GM19328 (cell line): ENCODE results near the gene ANP32A.

ENCODE experiments used
- ATAC-seq: cut with Tn5 transposase; IDR thresholded peaks from one replicate; pipeline ENCODE4 v1.9.1; 2021; ENCODE audit warnings: mild to moderate bottlenecking, moderate library complexity; ENCODE audit not compliant: unreplicated experiment

The ANP32A gene

GRCh38 chr15:68784206-68784605 is 36.5 kb downstream of the ANP32A start:
- no peak for ATAC-seq

- ATAC-seq, result no peak
Observed at GRCh38 chr15:68783226-68784058, 37.3 kb downstream of the ANP32A start.

DNA sequence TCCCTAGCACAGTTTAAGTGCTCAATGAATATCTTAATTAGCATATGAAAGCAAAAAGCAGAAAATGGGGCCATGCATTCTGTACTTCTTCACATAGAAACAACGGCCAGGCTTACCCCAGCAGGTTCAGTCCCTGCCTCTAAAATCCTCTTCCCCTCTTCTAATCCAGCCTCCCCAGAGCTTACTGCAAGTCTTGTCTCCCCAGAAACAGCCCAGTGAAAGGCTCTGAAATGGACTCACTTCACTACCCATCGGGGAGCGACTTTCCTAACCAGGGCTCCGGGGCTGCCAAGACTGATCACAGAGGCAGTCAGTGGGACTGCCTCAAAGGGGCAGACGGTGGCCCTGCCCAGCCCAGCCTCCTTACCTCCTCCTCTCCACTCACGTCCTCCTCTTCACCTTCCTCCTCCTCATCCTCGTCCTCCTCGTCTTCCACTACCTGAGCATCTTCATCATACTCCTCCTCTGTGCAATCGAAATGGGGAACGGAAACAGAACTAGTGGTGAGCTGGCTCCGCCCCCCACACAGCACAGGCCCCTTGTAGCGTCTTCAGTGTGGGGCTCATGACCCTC is 38.0 kb downstream of the ANP32A start:
- no peak for ATAC-seq

DNA sequence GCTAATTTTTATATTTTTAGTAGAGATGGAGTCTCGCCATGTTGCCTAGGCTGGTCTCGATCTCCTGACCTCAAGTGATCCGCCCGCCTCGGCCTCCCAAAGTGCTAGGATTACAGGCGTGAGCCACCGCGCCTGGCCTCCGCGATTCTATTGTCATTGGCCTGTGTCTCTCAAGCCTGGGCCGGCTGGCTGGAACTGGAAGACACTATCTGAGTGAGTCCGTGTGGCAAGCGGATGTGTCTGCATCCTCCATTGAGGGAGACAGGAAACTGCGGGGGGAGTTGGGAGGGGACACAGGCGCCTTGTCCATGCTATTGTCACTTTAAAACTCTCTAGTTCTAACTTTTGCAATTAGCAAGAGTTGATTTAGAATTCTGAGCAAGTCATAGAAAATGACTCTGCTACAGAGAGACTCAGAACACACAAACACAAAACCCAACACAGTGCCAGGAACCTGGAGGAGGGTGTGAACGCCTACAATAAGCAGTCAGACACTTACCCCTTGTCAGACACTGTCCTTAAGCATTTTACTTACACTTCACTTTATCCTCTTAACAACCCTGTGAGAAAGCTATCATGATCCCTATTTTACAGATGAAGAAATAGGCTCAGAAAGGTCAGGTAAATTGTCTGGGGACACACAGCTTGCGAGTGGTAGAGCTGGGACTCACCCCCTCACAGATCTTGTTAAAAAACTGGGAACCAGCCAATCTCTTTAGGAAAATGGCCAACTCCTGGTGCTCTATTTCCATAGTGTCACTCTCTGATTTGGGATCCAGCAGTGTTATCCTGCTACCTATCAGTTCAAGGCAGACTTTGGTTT is 38.7 kb downstream of the ANP32A start:
- ATAC-seq, result no peak

- ATAC-seq, result no peak
Observed at GRCh38 chr15:68781217-68781616, 39.5 kb downstream of the ANP32A start.

GRCh38 chr15:68778876-68779275 is 41.8 kb downstream of the ANP32A start:
- ATAC-seq, result no peak

- no peak for ATAC-seq
Observed at GRCh38 chr15:68776477-68777270, 44.0 kb downstream of the ANP32A start.

DNA sequence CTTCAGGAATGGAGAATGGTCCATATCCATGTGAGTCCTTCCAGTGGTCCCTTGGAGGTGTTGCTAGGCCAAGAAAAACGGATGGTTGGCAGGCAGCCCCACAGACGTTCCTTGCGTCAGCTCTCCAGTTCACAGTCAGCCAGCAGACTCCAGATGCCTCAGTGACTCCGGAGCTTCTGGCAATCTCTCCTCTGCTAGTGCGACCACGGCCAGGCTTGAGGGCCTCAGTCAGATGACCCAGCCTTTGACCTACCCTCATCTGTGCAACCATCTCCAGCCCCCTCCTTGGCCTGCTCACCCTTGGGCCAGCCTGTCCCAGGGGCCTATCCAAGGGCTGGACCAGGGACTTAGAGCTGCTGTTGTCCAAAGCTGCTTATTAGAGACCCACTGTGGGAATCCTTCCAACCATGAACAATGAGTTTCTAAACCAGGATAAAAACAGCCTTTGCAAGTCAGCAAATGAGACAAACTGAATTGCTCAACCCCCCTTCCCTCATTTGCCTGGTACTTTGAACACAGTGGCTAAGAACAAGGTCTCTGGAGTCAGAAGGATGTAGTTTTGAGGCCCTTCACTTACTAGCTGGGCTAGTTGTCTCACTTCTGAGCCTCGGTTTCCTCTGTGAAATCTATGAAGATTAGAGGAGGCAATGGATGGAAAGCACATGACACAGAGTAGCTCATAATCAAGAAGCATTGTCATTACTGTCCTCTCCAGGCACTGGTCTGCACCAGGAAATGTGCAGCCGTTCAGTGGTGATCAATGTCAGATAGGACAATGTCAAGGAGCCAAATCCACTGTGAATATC is 44.8 kb downstream of the ANP32A start:
- no peak for ATAC-seq

GRCh38 chr15:68775236-68775577 is 45.5 kb downstream of the ANP32A start:
- no peak for ATAC-seq

DNA sequence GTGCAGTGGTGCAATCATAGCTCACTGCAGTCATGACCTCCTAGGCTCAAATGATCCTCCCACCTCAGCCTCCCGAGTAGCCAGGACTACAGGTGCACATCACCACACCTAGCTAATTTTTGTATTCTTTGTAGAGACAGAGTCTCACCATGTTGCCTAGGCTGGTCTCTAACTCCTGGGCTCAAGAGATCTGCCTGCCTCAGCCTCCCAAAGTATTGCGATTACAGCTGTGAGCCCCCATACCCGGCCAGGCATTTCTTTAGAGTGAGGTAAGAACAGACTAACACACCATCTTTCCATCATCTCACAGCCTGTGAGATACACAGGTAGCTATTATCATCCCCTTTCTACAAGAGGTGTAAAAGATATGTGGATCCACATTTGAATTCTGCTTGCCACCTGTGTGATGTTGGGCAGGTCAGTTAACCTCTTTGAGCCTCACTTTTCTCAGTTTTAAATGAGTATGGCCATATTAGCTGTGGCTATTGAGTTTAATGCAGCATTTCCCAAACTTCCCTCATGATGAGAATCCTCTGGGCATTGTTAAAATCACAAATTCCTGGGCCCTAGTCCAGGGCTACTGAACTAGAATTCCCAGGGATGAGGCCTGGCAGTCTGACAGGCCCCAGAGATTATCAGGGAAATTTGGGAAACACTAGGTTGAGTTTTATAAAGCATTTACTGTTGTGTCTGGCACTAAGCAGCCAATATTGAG is 46.0 kb downstream of the ANP32A start:
- no peak for ATAC-seq

- ATAC-seq, result no peak
Observed at GRCh38 chr15:68774120-68774519, 46.6 kb downstream of the ANP32A start.

DNA sequence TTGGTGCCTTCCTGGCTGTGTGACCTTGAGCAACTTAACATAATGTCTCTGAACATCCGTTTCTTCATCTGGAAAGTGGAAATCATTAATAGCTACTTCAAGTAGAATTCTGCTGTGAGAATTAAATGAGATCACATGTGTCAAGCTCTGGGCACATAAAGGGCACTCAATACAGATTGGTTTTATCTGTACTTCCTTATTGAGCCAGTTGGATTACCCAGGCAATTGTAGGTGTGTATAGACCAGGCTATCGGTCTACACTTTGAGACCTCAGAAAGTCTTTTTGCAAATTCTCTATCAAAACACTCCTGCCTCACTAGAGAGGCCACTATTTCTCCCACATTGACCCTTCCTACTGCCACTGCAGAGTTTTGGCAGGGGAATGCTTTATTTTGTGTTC is 47.7 kb downstream of the ANP32A start:
- ATAC-seq, result no peak

- ATAC-seq, result no peak
Observed at GRCh38 chr15:68770216-68770615, 50.5 kb downstream of the ANP32A start.

DNA sequence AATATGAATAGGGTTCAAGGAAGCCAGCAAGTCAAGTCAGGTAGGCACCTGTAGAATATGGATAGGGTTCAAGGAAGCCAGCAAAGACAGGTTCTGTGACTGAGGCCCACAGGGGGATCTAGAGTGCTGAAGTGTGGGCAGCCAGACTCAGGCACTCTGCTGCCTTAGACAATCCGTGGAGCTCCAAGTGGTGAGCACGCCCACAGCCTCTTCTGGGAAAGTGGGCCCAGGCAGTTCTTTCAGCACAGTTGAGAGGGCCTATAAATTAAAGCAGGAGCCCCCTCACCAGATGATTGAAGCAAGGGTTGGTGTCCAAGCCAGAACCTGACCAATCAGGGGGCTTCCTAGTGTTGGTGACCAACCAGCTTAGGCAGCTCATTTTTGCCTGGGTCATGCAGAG is 51.0 kb downstream of the ANP32A start:
- ATAC-seq, result no peak

- no peak for ATAC-seq
Observed at GRCh38 chr15:68768321-68768720, 52.4 kb downstream of the ANP32A start.

GRCh38 chr15:68767833-68768232 is 52.9 kb downstream of the ANP32A start:
- no peak for ATAC-seq

DNA sequence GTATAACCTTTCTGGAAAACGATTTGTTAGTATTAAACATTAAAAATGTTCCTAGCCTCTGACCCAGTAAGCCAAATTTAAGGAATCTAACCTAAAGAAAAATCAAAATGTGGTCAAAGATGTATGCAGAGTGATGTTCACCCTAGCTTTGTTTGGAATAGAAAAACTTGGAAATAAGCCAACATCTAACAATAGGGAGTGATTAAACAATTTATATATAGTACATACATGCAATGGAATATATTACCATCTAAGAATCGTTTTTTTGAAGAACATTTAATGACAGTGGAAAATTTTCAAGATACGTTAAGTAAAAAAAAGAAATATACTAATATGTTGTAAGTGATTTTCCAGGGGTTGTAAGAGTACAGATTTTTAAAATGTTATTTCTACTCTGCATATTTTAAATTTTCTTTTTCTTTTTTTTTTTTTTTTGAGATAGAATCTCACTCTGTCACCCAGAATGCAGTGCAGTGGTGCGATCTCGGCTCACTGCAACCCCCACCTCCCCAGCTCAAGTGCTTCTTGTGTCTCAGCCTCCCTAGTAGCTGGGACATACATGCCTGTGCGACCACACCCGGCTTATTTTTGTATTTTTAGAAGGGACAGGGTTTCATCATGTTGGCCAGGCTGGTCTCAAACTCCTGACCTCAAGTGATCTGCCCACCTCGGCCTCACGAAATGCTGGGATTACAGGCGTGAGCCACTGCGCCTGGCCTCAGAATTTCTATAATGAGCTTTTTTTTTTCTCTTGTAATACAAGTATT is 54.9 kb downstream of the ANP32A start:
- ATAC-seq, result no peak

DNA sequence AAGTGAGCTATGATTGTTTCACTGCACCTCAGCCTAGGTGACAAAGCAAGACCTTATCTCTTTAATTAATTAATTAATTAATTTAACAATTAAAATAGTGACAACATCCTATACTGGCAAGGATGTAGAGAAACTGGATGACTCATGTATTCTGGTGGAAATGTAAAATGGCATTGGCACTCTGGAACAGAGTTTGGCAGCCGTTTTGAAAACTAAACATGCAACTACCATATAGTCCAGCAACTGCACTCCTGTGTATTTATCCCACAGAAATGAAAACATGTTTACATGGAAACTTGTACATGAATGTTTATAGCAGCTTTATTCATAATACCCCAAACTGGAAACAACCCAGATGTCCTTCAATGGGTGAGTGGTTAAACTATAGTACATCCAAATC is 56.6 kb downstream of the ANP32A start:
- no peak for ATAC-seq

DNA sequence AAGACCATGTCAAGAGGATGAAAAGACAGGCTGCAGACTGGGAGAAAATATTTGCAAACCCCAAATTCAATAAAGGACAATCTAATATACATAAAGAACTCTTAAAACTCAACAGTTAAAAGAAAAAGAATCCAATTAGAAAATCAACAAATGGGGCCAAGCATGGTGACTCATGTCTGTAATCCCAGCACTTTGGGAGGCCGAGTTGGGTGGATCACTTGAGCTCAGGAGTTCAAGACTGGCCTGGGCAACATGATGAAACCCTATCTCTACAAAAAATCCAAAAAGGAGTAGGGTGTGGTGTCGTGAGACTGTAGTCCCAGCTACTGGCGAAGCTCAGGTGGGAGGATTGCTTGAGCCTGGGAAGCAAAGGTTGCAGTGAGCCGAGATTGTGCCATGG is 57.6 kb downstream of the ANP32A start:
- no peak for ATAC-seq
